RCC 7860 (cell line): Measurements from ENCODE around the gene SACM1L.
"Not testable (repeated sequence)": the region's sequence is repeated elsewhere in the genome, so short reads cannot be mapped to it uniquely, and the experiment has no call there.

ENCODE experiments used
- DNase-seq: peaks from one replicate; pipeline ENCODE4 v3.0.0-alpha.2; 2015; ENCODE audit warnings: low spot score
- FAIRE-seq: peaks from 2 replicates; lab custom pipeline; 2012; peaks lifted over from hg19 to GRCh38; lab: Jason Lieb, UNC

SACM1L gene

GRCh38 chr3:45666757-45667431, 22.3 kb upstream of the SACM1L start:
- FAIRE-seq, result no peak
- DNase-seq, result peak; percentile 49

DNA sequence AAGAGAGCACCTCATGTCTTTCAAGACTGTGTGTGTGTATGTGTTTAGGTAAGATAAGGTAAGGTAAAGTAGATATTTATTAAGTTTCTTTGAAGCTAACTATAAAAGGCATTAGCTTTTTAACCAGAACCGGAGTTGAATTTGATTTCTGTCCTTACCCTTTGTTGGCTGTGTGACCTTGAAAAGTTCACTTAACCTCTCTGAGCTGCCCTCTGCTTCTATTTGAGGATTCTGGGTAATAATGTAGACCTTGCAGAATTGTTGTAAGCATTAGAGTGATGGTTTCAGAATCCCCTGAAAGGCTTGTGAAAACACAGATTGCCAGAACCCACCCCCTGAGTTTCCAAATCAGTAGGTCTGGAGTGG, 21.6 kb upstream of the SACM1L start:
- DNase-seq (no peak), FAIRE-seq (no peak)

- FAIRE-seq, result no peak
- no peak for DNase-seq
Observed at GRCh38 chr3:45670436-45670835, 18.8 kb upstream of the SACM1L start.

- FAIRE-seq (no peak), DNase-seq (no peak)
Observed at GRCh38 chr3:45670991-45671390, 18.2 kb upstream of the SACM1L start.

DNA sequence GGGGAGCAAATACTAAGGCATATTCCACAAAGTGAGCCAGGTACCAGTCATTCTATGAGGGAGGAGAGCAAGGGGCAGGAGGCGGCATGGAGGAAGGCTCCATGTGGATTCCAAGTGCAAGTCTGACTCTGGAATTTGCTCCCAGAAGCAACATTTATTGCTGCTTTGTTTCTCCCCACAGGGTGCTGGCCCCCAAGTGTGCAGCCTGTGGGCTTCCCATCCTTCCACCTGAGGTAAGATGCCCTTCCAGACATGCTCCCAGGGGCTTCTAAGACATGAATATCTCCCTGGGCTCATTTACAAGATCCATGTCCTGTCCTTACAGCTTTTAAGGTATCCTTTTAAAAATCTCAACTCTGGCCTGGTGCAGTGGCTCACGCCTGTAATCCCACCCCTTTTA, 15.9 kb upstream of the SACM1L start:
- FAIRE-seq, result no peak

GRCh38 chr3:45676325-45677032, 12.7 kb upstream of the SACM1L start:
- no peak for FAIRE-seq
- DNase-seq, result no peak

More for the DNA sequence above, 15.9 kb upstream of the SACM1L start:
- no peak for DNase-seq

DNA sequence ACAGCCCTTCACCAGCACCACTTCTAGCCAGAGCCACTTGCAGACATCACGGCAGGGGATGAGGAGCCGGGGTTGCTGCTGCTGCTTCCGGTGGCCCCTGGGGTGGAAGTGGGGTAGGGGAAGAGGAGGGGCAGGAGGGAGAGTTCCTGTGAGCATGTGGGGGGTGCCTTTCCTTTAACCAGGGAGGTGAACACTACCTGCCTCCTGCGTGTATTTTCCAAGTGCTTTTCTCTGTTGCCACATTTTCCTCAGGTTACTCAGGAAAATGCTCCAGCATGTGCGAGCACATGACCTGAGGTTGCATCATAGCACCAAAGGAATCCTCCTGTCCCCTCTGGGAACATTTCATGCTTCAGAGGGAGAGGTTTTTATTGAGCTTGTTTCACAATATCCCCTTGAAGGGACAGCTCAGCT, 12.2 kb upstream of the SACM1L start:
- DNase-seq, result peak; percentile 5
- FAIRE-seq, result no peak

GRCh38 chr3:45677841-45678240, 11.4 kb upstream of the SACM1L start:
- no peak for FAIRE-seq
- no peak for DNase-seq

- FAIRE-seq, result no peak
Observed at GRCh38 chr3:45679805-45680204, 9.4 kb upstream of the SACM1L start.

GRCh38 chr3:45681221-45681620, 8.0 kb upstream of the SACM1L start:
- no peak for FAIRE-seq

More at GRCh38 chr3:45679805-45680204, 9.4 kb upstream of the SACM1L start:
- no peak for DNase-seq

DNA sequence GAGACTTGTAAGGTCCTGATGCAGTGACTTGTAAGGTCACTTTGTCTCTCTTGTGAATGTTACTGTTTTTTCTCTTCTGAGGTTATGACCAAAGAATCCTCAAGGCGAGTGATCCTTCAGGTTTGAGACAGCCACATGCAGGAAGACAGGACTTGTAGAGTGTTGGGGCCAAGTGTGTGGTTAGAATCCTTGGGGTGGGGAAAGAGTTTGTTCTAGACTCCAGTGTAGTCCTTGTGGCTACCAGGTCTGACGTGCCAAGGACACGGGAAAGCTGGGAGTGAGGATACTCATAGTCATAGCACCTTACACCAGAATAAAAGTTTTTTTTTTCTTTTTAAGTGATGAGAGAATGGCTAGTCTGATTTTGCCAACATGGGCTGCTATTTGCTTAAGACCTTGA, 7.3 kb upstream of the SACM1L start:
- FAIRE-seq, result no peak

More at GRCh38 chr3:45681221-45681620, 8.0 kb upstream of the SACM1L start:
- DNase-seq, result no peak

DNA sequence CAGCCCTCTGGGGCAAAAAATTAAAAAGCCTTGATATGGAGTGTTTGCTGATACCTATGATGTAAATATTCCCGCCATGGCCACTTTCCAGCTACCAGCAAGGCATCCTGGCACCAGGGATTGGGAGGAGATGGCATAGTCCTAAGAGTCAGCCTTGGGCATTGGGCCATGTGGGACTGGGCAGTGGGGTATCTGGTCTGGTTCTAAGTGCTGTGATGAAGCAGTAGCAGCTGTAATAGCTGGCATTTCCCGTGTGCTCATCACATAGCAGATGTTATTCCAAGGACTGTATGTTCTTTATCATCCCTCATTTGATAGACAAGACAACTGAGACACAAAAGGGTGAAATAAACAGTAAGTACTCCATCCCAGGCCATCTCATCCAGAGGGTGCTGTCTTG, 6.9 kb upstream of the SACM1L start:
- FAIRE-seq, result no peak
- no peak for DNase-seq

More for the DNA sequence above, 7.3 kb upstream of the SACM1L start:
- no peak for DNase-seq

DNA sequence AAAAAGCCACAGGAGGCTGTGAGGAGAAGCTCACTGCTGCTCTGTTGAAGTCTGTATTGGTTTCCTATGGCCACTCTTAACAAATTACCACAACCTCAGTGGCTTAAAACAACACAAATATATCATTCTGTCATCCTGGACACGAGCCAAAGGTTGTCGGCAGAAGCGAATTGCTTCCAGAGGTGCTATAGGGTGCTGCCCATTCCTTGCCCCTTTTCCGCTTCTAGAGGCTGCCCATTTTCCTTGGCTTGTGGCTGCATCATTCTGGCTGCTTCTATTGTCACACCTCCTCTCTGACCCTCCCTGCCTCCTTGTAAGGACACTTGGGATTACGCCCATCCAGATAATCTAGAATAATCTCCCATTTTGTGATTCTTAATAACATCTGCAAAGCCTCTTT, 6.4 kb upstream of the SACM1L start:
- FAIRE-seq, result no peak
- no peak for DNase-seq

DNA sequence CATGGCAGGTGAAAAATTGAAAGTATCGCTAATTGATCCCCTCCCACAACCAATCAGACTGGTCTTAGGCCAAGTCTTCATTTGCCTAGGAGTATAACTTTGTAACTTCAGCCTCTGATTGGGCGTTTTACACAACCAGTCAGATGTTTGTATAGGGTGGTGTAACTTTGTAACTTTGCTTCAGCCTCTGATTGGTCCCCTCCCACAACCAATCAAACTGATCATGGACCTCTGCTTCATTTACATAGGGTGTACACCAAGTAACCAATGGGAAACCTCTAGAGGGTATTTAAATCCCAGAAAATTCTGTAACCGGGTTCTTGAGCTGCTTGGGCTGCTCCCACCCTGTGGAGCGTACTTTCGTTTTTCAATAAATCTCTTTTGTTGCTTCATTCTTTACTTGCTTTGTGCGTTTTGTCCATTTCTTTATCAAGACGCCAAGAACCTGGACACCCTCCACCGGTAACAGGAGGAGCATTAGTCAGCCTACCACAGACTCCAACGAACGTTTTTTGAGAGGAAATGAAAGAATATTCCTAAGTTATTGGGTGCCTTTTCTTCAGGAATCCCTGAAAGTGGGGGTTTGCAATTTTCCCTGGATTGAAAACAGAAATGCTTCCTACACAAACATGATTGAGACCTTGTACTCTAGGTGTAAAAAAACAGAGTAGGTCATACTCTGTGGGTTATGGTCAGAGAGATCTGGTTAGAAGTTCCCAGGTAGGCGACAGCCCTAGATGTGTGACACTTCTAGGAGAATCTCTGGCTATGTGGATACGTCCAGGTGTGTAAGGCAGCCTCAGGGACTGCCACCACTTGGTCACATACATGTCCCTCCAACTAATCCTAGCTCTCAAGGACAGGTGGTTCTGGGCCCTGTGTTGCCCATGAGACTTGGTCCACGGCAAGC, 5.5 kb upstream of the SACM1L start:
- DNase-seq (no peak), FAIRE-seq (no peak)

DNA sequence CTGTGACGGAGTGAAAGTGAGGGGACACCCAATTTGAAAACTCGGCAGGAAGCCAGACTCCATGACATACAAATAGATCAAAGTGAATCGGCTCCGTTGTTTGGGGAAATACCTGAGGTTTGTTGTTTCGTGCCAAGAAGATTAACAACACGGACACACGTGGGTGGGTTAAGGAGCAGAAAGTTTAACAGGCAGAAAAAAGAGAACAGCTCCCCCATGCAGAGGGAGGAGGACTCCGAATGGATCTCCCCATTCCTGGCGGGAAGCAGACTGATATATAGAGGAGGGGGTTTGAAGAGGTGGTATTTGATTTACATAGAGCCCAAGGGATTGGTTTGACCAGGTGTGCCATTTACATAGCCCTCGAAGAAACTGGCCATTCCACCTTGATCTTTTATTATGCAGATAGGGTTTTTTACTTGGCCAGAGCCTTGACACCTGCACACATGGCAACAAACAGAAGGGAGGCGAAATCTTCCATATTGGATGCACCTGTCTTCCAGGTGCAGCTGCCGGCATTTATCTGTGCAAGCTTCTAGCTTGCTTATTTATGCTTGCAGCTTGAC, 4.8 kb upstream of the SACM1L start:
- FAIRE-seq (no peak), DNase-seq (no peak)

- FAIRE-seq, DNase-seq: not testable (repeated sequence)
Observed at GRCh38 chr3:45685722-45686121, 3.5 kb upstream of the SACM1L start.

DNA sequence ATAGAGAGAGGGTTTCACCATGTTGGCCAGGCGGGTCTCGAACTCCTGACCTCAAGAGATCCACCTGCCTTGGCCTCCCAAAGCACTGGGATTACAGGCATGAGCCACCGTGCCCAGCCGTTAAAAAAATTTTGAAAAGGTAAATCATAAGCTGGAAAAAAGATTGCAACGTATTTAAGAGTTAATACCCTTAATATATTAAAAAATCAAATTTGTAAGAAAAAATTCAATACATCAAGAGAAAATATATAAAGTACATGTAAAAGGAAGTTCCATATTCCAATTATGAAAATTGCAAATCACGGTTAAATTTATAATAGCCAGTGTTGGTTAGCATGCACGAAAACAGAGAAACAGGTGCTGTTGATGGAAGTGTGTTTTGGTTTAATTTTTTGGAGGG, 2.3 kb upstream of the SACM1L start:
- DNase-seq, result no peak
- no peak for FAIRE-seq

DNA sequence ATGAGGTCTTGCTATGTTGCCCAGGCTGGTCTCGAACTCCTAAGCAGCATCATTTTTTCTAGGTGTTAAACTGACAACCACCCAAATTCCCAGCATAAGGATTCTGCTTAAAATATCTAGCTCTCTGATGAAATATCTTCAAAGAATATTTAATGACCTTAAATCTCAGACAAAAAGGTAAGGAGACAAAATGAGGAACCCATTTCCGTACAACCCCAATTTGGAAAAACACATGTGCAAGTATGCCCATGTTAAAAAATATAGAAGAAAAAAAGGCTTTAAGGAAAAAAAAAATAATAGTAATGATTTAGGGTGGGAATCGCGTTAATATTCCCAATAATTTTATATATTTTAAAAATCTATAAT, 1.4 kb upstream of the SACM1L start:
- no peak for FAIRE-seq
- DNase-seq, result no peak

- DNase-seq (no peak), FAIRE-seq (no peak)
Observed at GRCh38 chr3:45688194-45688881, 858 bp upstream of the SACM1L start.

DNA sequence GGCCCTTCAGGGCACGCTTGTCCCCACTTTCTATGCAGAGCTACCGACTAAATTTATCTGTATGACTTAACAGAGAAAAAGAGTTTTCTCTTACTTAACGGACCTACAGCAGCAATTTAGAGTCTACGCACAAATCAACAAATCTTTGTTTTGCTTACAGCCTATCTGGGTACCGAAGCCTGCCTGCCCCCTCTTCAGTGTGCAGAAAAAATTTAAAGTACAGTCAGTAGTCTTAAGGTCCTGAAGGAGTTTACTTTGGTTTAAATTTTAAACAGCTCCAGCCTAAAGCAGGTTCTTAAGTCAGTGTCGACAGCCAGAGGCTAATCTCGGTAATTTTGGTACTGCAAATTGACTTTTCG, 570 bp downstream of the SACM1L start:
- no peak for FAIRE-seq
- no peak for DNase-seq
